Stimulated activated CD4-positive, alpha-beta T cell treated with anti-CD3 and anti-CD28 coated beads, TNF-alpha, amount 100 ng/mL, for 1 hour (primary cell): ENCODE measurements around the gene SYT13.

ENCODE experiments used
- DNase-seq, 3 donors: peaks; one replicate each; pipeline ENCODE4 v3.0.0-alpha.2; 2020; ENCODE audit warnings: low read depth in 3 of 3, low spot score in 1 of 3

Gene SYT13

DNA sequence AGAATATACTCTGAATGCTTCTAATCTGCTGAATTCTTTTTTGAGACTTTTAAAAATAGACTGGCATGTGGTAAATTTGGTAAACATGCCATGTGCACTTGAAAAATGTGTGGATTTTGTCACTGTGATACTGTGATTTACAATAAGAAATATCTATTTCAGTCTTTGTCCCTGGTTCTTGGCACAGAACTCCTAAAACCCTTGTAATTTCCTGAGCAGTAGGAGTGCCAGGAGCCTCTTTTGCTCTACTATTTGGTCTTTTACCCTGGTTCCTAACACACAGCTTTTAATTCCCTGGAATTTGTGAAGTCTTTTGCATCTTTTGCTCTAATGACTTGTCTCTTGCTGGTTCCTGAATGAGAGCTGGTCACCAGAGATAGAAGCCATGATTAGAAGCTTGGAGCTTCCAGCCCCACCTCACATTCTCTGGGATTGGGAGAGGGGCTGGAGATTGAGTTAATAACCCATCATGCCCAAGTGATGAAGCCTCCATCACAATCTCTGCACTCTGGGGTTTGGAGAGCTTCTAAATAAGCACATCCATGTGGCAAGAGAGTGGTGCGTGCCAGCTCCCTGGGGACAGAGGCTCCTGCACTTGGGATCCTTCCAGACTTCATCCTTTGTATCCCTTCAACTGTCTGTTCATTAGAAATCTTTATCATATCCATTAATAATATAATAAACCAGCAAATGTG is 27.2 kb upstream of the SYT13 start:
- DNase-seq = no peak

DNA sequence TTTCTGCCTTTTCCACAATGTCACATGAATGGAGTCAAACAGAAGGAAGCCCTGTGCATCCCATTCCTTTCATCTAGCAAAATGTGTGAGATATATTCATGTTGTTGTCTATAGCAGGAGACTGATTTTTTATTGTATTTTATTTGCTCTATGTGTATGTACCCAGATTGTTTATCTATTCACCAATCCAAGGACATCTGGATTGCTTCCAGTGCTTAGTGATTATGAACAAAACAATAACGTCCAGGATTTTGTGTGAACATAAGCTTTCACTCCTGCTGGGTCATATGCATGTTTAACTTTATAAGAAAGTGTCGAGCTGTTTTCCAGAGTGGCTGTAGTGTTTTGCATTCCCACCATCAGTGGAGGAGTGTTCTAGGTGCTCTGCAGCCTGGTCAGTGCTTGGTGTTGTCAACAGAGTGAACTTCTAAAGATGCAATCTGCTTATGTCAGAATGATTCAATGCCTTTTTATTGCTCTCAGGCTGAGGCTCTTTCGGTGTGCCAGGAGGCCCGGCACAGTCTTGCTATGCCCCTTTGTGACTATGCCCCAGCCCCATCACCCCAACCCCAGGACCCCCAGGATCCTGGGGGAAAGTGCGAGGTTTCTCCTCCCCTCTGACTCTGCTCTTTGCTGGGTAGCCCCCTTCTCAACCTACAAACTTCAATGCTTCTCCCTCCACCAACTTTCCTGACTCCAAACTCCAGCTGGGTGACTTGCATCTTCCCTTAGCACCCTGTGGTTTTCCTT is 19.9 kb upstream of the SYT13 start:
- no peak for DNase-seq

DNA sequence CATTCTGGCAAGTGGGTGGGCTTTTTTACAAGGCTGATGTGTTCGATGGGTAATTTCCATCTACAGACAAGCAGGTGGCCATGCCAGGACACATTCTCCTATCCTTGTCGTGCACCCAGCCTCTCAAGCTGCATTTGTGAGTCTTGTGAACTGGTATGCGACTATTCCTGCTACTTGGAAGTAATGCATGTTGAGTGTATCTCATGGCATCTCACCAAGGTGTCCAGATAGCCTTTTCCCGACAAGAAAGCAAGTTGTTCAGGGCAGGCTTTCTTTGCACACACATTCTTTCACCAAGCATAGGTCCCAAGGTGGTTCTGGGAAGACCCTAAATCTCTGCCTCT is 18.8 kb upstream of the SYT13 start:
- DNase-seq = no peak

DNA sequence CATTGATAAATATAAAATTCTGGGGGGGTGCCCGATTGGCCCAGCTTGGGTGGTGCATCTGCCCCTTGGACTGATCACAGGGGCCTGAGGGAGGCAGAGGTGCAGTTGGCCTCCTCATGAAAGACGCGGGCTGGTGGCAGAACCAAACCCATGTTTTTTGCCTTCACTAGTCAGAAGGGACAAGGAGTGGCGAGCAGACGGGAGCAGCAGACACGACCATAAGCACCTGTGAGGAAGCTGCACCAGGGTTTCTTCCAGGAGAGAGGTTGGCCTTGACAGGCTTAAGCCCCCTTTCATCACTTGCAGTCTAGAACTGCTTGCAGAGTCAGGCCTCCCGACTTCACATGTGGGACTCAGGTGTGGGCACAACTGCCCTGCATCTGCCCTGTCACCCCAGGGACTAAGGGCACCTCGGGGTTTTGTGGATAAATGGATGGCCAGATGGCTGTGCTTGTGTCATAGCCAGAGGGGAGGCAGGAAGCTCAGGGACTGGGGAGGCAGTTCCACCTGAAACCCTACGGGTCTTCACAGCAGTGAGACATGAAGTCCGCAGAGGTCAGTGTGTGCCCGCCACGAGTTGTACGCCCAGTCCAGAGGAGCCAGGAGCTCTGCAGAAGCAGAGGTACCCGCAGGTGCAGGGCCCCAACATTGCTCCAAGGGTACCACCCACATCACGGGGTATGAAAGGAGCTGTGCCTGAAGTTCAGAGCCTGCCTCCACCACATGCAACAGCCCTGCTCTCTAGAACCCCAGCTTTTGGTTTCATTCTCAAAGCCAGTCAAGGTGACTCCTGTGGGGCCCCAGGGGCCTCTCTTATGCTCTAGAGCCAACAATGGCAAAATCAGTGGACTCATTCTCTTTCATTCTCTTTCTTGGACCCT is 18.2 kb upstream of the SYT13 start:
- no peak for DNase-seq

DNA sequence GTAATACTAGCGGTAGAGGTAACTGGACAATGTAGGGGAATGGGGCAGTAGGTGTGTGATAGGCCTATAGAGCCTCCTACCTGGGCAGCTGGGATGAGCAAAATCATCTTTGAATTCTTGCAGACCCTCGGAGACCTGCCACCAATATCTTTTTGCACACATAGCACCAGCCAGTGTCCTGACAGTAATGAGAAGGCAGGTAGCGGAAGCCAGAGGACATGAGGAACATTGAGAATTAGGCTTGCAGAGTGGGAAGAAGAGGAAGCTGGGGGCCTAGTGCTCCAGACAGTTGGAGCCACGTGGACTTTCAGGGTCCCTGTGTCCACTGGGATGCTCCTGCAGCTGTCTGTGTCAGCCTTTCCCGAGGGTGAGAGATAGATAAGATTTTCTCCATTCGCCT is 17.2 kb upstream of the SYT13 start:
- no peak for DNase-seq

DNA sequence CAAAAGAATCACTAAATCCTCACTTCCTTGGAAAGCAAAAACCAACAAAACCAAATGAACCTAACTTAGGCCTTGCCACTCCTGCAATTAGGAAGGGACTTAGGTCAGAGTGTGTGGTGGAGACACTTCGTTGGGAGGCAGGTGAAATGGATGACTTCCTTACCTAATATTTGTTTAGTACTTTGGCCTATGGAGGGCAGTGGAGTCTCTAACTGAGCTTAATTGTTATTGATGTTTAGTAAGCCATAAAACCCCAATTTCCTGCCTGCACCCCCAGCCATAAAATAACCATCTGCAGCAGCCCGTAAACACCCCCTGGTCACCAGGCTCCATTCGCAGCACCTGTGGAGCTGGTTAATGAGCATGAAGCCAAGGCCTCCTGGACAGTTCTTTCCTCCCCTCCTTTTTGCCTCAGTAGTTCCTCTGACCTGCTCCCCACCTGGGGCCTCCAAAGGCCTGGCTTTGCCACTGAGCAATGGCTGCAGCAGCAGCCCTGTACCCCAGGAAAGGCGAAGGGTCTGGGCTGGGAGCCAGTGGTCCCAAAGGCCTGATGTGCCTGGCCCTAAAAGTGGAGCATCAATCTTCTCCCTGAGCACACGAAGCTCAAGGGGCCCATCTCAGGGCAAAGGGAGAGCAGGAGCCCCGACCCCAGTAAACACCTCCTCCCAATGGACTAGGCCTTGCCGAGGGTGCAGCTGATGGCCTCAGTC is 15.6 kb upstream of the SYT13 start:
- no peak for DNase-seq

DNA sequence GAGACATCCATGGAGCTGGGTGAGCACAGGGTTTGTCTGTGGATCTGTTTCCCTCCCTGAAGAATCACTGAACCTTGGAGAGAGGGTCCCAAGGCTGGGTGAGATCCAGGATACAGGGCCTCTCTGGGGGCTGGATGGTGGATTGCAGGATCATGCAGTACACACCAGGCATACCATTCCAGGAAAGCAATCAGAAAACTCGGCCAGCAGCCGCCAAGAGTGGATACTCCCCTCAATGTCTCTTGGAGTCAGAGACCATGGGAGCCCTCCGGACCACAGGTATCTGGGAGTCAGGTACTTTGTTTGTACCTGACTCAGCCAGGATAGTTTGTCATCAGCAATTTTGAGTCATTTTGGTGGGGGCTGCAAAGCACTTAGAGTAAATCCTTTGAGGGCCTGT is 14.6 kb upstream of the SYT13 start:
- DNase-seq = no peak

DNA sequence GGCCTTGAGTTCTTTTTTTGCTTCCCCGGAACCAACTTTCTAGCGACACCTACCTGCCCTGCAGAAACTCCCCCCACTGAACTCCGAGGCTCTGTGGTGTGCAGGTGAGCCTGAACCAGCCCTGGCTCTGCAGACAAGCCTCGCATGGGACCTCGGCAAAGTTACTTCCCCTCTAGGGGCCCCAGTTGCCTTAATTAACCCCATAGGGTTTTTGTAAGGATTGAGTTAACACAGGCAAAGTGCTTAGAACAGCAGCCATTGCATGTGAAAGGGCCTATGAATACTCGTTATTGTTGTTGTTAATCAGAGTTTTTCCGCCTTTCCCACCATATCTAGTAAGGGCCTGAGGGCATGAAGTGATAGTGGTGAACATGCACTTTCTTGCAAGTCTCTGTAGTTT is 12.6 kb upstream of the SYT13 start:
- no peak for DNase-seq

DNA sequence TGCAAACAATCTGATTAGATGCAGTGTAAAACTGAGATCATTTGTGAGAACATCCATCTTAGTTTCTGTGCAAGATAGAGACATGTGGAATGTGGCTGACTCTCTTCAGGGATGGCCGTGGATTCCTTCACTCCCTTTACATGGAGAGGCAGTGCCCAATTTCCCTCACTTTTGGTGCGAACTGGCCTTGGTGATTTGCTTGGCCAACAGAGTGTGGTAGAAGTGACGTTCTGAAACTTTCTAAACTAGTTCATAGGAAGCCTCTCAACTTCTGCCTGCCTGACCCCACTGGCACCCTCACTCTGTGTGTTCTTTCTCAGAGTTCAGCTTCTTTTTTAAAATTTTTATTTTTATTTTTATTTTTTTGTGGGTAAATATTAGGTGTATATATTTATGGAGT is 9.9 kb upstream of the SYT13 start:
- no peak for DNase-seq

DNA sequence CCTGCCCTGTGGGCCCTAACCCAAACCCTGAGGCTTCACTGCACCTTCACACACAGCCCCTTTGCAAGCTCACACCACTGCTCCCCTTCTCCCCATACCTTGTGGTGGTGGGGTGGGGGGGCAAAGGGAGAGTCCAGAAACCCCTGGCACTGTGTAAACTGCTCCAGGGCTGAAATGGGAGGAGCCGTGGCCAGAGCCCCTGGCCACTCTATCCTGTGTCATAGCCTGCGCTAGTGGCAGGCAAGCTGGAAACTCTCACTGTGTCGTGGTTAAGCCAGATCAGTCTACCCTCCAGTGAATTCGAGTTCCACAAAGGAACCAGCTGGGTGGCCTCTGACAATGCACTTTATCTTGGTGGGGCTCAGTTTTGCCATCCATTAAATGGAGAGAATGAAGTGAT is 8.4 kb upstream of the SYT13 start:
- DNase-seq = no peak

DNA sequence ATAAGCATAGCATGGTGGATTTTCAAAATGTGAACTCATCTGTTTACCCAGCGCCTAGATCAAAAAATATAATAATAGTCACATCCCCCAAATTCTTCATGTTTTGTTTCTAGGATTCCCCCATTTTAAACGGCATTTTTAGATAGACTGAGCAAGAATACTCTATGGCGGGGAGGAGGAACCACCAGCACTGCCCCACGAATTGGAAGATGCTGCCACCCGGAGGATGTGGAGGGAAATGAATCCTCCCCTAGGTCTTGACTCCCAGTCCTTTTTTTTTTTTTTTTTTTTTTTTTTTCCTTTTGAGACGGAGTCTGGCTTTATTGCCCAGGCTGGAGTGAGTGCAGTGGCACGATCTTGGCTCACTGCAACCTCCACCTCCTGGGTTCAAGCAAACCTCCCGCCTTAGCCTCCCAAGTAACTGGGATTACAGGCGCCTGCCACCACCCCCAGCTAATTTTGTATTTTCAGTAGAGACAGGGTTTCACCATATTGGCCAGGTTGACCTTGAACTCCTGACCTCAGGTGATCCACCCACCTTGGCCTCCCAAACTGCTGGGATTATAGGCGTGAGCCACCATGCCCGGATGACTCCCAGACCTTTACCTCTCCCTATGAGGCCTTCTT is 7.5 kb upstream of the SYT13 start:
- DNase-seq = peak in 2 of 3 donors; percentile 21 to 28

DNA sequence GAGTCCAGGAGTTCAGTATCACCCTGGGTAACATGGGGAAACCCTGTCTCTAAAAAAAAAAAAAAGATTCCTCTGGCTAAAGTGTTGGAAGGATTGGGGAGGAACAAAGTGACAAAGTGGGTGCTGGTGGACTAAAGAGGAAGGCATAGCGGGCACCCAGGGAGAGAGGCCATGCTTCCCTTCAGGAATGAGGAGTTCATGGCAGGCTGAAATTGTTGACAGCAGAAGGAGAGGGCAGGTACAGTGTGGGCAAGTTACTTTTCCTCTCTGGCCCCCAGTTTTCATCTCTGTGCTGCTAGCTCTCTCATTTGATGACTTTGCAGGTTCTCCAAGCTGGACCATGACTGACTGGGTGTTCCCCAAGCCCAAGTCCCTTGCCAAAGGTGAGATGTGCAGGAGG is 4.4 kb upstream of the SYT13 start:
- no peak for DNase-seq

DNA sequence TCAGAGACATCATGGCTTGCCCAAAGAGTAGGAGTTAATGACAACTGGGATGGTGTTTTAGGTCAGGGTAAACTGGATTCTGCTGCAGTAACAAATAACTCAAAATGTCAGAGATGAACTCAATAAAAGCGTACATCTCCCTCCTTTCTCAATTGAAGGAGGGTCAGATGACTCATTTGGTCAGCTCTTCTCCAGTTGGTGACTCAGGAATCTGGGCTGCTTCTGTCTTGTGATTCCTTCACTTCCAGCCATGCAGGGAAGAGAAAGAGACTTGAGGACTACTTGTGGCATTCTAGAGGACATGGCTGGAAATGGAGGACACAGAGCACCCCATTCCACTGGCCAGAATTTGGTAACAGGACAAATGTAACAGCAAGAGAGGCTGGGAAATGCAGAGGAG is 3.2 kb upstream of the SYT13 start:
- DNase-seq = no peak

DNA sequence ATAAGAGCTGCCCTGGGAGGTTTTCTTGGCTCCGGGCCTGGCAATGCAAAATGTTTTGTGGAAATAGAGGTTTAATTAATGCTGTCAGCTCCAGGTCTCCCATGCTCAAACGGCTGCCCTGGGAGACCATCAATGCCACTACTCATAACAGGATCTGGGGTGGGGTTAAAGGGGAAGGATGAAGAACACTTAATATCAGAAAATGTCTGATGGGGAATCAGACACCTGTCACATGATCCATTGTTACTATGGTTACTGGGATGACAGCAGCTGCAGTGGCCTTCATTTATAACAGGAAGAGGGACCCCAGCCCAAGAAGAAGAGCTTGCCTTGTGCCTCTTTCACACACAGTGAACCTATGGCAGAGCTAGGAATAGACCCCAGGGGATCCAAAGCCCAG is 2.2 kb upstream of the SYT13 start:
- no peak for DNase-seq

DNA sequence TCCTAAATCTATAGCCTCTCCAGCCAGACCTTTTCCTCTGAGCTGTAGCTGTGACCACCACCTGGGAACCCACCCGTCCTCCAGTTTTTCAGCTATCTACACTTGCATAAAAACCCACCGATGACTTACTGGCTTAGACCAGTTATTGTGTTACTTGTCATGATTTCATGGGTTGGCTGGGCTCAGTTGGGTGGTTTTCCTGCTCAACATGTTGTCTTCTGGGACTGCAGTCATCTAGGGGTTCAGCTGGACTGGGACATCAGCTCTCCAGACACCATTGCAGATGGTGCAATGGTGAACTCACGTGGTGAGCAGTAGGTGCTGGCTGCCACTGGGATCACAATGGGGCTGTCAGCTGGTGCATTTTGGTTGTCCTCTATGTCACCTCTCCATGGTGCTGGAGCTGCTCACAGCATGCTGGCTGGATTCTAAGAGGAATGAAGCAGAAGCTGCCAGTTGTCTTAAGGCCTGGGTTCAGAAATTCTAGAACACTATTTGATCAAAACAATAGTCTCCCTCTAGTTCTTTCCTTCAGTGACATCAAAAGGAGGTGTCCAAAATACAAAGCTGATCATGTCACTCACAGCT is 1.3 kb upstream of the SYT13 start:
- DNase-seq = no peak

DNA sequence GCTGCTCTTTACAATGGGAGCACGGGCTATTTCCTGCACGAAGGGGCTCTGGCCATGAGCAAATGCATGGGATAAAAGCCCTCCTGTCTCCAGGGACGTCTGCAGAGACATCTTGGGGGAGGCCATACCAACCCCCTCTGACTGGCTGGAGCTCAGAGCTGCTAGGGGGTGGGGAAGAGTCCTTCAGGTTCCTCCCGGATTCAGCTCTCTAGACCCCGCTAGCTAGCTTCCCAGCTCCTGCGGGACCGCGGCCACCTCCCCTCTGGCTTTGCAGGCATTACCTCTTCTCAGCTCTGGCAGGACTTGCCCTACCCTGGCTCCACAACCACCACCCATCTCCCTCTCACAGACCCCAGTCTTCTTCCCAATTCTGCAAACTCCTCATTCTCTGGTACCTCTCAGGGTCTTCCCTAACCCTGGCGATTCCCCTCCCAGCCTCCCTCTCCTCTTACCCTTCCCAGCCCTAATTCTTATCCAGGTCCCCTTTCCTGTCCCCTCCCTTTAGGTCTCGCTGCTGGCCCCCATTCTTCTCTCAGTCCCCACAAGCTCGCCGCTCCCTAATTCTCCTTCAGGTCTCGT is 802 bp downstream of the SYT13 start:
- DNase-seq = no peak

DNA sequence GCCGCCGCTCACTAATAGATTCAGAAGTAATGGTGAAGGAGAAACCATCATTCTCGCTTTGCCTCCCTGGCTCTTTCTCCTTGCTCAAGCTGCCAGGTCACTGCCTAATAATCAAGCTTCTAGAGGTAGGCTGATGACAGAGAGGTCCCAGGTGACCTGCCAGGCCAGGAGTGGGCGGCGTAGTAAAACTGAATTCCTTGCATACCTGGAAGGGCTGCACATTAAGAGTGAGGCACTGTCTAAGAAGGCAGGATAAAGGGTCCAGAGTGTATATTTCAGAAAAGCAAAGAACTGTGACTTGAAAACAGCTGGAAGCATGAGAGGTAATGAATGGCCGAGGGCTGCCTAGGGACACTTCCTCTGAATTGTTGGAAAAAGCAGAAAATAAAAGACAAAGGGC is 4.1 kb downstream of the SYT13 start:
- DNase-seq = no peak

DNA sequence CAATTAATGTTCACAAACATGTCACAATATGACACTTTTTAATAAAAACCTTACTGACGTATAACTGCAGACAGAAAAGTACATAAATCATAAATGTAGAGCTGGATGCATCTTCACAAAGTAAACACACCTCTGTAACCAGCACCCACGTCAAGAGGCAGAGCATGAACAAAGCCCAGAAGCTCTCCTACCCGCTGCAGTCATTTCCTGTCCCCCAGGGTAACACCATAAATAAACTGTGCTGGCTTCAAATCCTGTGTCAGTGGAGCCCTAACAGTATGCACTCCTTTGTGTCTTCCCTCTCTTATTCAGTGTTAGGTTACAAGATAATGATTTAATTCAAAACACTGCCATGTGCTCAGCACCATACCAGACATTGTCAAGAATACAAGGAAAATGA is 5.7 kb downstream of the SYT13 start:
- DNase-seq = no peak

DNA sequence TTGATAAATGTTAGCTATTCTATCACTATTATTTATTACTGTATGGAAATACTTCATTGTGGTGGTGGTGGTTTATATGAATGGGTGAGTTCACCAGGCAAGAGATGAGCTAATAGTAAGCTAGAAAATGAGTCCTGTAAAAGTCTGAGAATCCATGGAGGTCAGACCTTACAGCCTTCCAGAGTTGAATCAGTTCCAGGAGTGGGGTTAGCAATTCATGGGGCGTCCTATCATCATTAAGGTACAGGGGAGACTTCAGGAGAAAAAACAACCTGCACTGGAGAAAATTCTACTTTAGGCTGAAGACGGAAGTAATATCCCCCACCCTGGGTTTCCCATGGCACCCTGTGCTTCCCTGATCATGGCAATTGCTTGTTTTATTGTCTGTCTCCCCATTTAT is 6.5 kb downstream of the SYT13 start:
- no peak for DNase-seq

DNA sequence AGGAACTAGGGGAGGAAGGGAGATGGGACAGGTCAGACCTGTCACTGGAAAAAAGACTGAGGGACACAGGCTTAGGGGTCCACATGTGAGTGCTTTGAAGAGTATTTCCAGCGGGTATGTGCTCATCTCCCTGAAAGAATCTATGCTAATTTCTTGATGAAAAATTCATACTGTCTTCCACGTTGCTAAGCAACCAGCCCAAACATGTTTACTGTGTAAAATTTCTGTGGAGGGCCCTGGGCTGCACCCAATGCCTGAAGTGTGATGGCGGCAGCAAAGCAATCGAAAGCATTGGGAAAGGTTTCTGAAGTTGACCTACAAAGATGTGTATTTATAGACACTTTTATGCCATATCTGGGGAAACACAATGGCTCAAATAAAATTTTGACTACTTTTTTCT is 7.4 kb downstream of the SYT13 start:
- no peak for DNase-seq
